MM.1S (cell line): ENCODE results near the gene GRK2.

Experiments
- DNase-seq: peaks from one replicate; pipeline ENCODE4 v3.0.0-alpha.2; 2015
- H2AFZ ChIP-seq: fragments of 300-600 bp; sonication (generic); 2 replicates; pipeline ENCODE4 v1.6.0; 2016; ENCODE audit warnings: antibody characterized with exemption, low read length
- H3F3A ChIP-seq: fragments of 300-600 bp; sonication (generic); 2 replicates; pipeline ENCODE4 v1.6.1; 2016; ENCODE audit warnings: mild to moderate bottlenecking, antibody characterized with exemption, low read length, moderate library complexity, mixed read lengths; ENCODE audit not compliant: insufficient read depth
- H3K27ac ChIP-seq: fragments of 300-600 bp; sonication (generic); 2 replicates; pipeline ENCODE4 v1.5.1; 2016; ENCODE audit warnings: mild to moderate bottlenecking, low read length
- H3K27me3 ChIP-seq: fragments of 300-600 bp; sonication (generic); replicated peaks from 2 replicates; pipeline ENCODE4 v1.6.0; 2016; ENCODE audit warnings: low read length; ENCODE audit not compliant: insufficient read depth
- H3K36me3 ChIP-seq: fragments of 300-600 bp; sonication (generic); replicated peaks from 2 replicates; pipeline ENCODE4 v1.6.1; 2016; ENCODE audit warnings: mild to moderate bottlenecking, low read length, mixed read lengths; ENCODE audit not compliant: insufficient read depth
- H3K4me1 ChIP-seq: fragments of 300-600 bp; sonication (generic); 2 replicates; pipeline ENCODE4 v1.6.1; 2016; ENCODE audit warnings: low read length, mixed read lengths
- H3K4me2 ChIP-seq: fragments of 300-600 bp; sonication (generic); 2 replicates; pipeline ENCODE4 v1.6.0; 2016; ENCODE audit warnings: low read depth, low read length
- H3K4me3 ChIP-seq: fragments of 300-600 bp; sonication (generic); 2 replicates; pipeline ENCODE4 v1.5.1; 2016; ENCODE audit warnings: low read length, mixed read lengths
- H3K79me2 ChIP-seq: fragments of 300-600 bp; sonication (generic); 2 replicates; pipeline ENCODE4 v1.6.1; 2016; ENCODE audit warnings: mixed run types, low read length, mixed read lengths
- H3K9ac ChIP-seq: fragments of 300-600 bp; sonication (generic); 2 replicates; pipeline ENCODE4 v1.6.1; 2016; ENCODE audit warnings: low read length, mixed read lengths
- H3K9me2 ChIP-seq: fragments of 300-600 bp; sonication (generic); replicated peaks from 2 replicates; pipeline ENCODE4 v1.6.1; 2016; ENCODE audit warnings: mild to moderate bottlenecking, low read length, mixed read lengths; ENCODE audit not compliant: insufficient read depth
- H3K9me3 ChIP-seq: fragments of 300-600 bp; sonication (generic); replicated peaks from 2 replicates; pipeline ENCODE4 v1.6.1; 2016; ENCODE audit warnings: mild to moderate bottlenecking, low read length, mixed read lengths; ENCODE audit not compliant: insufficient read depth
- H4K20me1 ChIP-seq: fragments of 300-600 bp; sonication (generic); 2 replicates; pipeline ENCODE4 v1.6.1; 2016; ENCODE audit warnings: mild to moderate bottlenecking, low read length, moderate library complexity, mixed read lengths; ENCODE audit not compliant: insufficient read depth
- CTCF ChIP-seq: fragments of 300-600 bp; sonication (generic); IDR thresholded peaks from 2 replicates; pipeline ENCODE4 v1.5.1; 2016; ENCODE audit warnings: antibody characterized with exemption, low read length, mixed read lengths
- EZH2 ChIP-seq: fragments of 300-600 bp; sonication (generic); optimal IDR thresholded peaks from 2 replicates; pipeline ENCODE3; 2017; ENCODE audit warnings: low read depth, mild to moderate bottlenecking, antibody characterized with exemption, low read length, mixed read lengths
- EZH2phosphoT487 ChIP-seq: fragments of 300-600 bp; sonication (generic); IDR thresholded peaks from 2 replicates; pipeline ENCODE4 v1.6.1; 2018; ENCODE audit warnings: antibody characterized with exemption, low read length

GRK2 gene

GRCh38 chr11:67279589-67280340 is 13.5 kb downstream of the GRK2 start:
- Histone ChIP-seq H3K9me2 (no peaks in the 10 kb centered on the region), H4K20me1 (no peaks in the 10 kb centered on the region), H3K4me1 (peaks cover 36% of the 10 kb centered on the region), H3K27me3 (no peaks in the 10 kb centered on the region), H3K9me3 (no peaks in the 10 kb centered on the region), H2AFZ (no peak overlapping the region), H3F3A (peaks cover 32% of the 10 kb centered on the region), H3K4me3 (no peak overlapping the region), H3K9ac (no peak overlapping the region), H3K4me2 (no peak overlapping the region), H3K36me3 (peaks cover 19% of the 10 kb centered on the region), H3K79me2 (peaks cover 91% of the 10 kb centered on the region), H3K27ac (no peak overlapping the region)
- TF ChIP-seq CTCF: no peak
- no peak for TF ChIP-seq EZH2phosphoT487
- TF ChIP-seq EZH2: no peak
- DNase-seq: no peak

GRCh38 chr11:67280341-67280787 is 14.1 kb downstream of the GRK2 start:
- Histone ChIP-seq H2AFZ (no peak overlapping the region), H4K20me1 (no peaks in the 10 kb centered on the region), H3K79me2 (peaks cover 85% of the 10 kb centered on the region), H3K27ac (no peak overlapping the region), H3K4me3 (no peak overlapping the region), H3K9ac (no peak overlapping the region), H3F3A (peaks cover 31% of the 10 kb centered on the region), H3K36me3 (peaks cover 23% of the 10 kb centered on the region), H3K9me3 (no peaks in the 10 kb centered on the region), H3K9me2 (no peaks in the 10 kb centered on the region), H3K4me2 (no peak overlapping the region), H3K27me3 (no peaks in the 10 kb centered on the region), H3K4me1 (peaks cover 32% of the 10 kb centered on the region)
- TF ChIP-seq EZH2phosphoT487 (no peak), EZH2 (no peak)
- DNase-seq: no peak

- Histone ChIP-seq H3K4me2 (no peak overlapping the region), H3F3A (peaks cover 31% of the 10 kb centered on the region), H2AFZ (no peak overlapping the region), H3K4me1 (peaks cover 26% of the 10 kb centered on the region), H3K9me2 (no peaks in the 10 kb centered on the region), H3K27me3 (no peaks in the 10 kb centered on the region), H3K9me3 (no peaks in the 10 kb centered on the region), H3K4me3 (no peak overlapping the region), H3K27ac (no peak overlapping the region), H3K36me3 (peaks cover 23% of the 10 kb centered on the region), H3K9ac (no peak overlapping the region), H4K20me1 (no peaks in the 10 kb centered on the region), H3K79me2 (peaks cover 79% of the 10 kb centered on the region)
- TF ChIP-seq EZH2: no peak
- TF ChIP-seq CTCF: no peak
- TF ChIP-seq EZH2phosphoT487: no peak
- DNase-seq: no peak
Observed at GRCh38 chr11:67280788-67281551, 14.7 kb downstream of the GRK2 start.
